ENCODE results near the gene CACNA1G. TPM values are rescaled to one million over a fixed set of nuclear protein-coding genes. Genes with fewer than 3 reads are reported as not detected.

CACNA1G gene
- total RNA-seq, 2 experiments from 2014 or later, result not detected

- Mint-ChIP-seq H3K4me3 (no peak overlapping the region), H3K9me3 (no peaks in the 10 kb centered on the region), H3K4me1 (peaks cover 1% of the 10 kb centered on the region), H3K27me3 (peaks cover 25% of the 10 kb centered on the region), H3K36me3 (ENCODE audit: low read depth) (no peaks in the 10 kb centered on the region), H3K27ac (no peak overlapping the region)
- DNase-seq, result no peak
- ChIA-PET POLR2A (interaction anchor here (0.5 kb wide), 1 partner anchor 377 kb away, joined by 3 read pairs; no protein-coding TSS in a partner anchor), CTCF (interaction anchor here (0.5 to 1.7 kb wide), 5 partner anchors 9 to 28 kb away, joined by 3 to 6 read pairs (median 4); no protein-coding TSS in a partner anchor)
These were observed 80.3 kb downstream of the CACNA1G start for GRCh38 chr17:50640686-50641351.

GRCh38 chr17:50641357-50641756 is 80.8 kb downstream of the CACNA1G start:
- Mint-ChIP-seq H3K27me3 (peaks cover 21% of the 10 kb centered on the region), H3K27ac (no peak overlapping the region), H3K9me3 (no peaks in the 10 kb centered on the region), H3K36me3 (ENCODE audit: low read depth) (no peaks in the 10 kb centered on the region), H3K4me1 (peaks cover 1% of the 10 kb centered on the region), H3K4me3 (no peak overlapping the region)
- ChIA-PET POLR2A (interaction anchor here (0.5 kb wide), 1 partner anchor 376 kb away, joined by 3 read pairs; no protein-coding TSS in a partner anchor), CTCF (interaction anchor here (1.3 to 1.7 kb wide), 3 partner anchors 9 to 15 kb away, joined by 4 to 6 read pairs (median 5); no protein-coding TSS in a partner anchor)
- DNase-seq, result no peak

- ChIA-PET CTCF (interaction anchor here (0.6 kb wide), 1 partner anchor 23 kb away, joined by 3 read pairs; no protein-coding TSS in a partner anchor), POLR2A (no interaction called here)
- H3K27ac Mint-ChIP-seq, result no peak overlapping the region
These were observed 81.7 kb downstream of the CACNA1G start for GRCh38 chr17:50642071-50642721.

DNA sequence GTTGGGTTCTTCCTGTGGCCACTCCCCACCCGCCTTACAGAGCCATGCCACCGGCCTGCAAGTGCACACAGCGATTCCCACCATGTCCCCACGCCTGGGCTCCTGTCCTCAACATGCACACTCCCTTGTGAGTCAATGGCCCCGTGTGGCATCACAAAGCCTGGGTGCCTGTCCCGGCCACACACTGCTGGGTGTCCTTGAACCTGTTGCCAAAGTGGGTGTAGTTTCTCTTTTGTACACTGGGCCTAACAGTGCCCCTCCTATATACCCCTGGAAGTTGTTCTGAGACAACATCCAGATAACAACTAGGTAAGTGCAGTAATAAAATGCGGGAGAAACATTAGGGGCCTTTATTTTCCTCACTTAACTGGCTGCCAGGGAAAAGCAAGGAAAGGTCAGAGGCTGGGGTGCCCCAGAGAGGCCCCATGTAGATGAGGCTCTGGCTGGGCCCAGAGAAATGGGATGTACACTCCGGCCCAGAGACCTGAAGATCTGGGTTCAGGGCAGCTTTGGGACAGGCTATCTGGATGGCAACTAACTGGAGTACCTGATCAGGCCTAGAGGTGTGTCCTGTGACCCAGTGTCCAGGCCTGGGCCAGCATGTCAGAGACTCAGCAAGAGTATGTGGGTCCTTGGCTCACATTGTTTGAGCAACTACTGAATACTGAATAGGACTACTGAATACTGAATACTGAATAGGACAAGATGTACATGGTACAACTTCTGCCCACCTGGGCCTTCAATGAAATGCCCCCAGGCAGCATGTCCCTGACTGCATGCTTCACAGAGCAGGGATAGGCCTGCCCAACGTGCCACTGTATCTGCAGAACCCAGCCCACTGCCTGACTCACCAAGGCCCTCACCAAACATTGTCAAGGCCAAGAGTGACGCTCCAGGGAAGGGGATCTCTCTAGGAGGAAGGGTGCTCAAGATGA is 82.5 kb downstream of the CACNA1G start:
- no peaks in the 10 kb centered on the region for H3K36me3 Mint-ChIP-seq (ENCODE audit: low read depth)
- H3K4me1 Mint-ChIP-seq, result peaks cover 1% of the 10 kb centered on the region
- DNase-seq, result no peak
- peaks cover 9% of the 10 kb centered on the region for H3K27me3 Mint-ChIP-seq
- H3K4me3 Mint-ChIP-seq, result no peak overlapping the region
- no peaks in the 10 kb centered on the region for H3K9me3 Mint-ChIP-seq
- H3K27ac Mint-ChIP-seq, result no peak overlapping the region
- ChIA-PET CTCF (no interaction called here), POLR2A (no interaction called here)

More at GRCh38 chr17:50642071-50642721, 81.7 kb downstream of the CACNA1G start:
- H3K36me3 Mint-ChIP-seq (ENCODE audit: low read depth), result no peaks in the 10 kb centered on the region
- peaks cover 1% of the 10 kb centered on the region for H3K4me1 Mint-ChIP-seq
- H3K9me3 Mint-ChIP-seq, result no peaks in the 10 kb centered on the region
- no peak overlapping the region for H3K4me3 Mint-ChIP-seq
- H3K27me3 Mint-ChIP-seq, result peaks cover 16% of the 10 kb centered on the region
- DNase-seq, result no peak

DNA sequence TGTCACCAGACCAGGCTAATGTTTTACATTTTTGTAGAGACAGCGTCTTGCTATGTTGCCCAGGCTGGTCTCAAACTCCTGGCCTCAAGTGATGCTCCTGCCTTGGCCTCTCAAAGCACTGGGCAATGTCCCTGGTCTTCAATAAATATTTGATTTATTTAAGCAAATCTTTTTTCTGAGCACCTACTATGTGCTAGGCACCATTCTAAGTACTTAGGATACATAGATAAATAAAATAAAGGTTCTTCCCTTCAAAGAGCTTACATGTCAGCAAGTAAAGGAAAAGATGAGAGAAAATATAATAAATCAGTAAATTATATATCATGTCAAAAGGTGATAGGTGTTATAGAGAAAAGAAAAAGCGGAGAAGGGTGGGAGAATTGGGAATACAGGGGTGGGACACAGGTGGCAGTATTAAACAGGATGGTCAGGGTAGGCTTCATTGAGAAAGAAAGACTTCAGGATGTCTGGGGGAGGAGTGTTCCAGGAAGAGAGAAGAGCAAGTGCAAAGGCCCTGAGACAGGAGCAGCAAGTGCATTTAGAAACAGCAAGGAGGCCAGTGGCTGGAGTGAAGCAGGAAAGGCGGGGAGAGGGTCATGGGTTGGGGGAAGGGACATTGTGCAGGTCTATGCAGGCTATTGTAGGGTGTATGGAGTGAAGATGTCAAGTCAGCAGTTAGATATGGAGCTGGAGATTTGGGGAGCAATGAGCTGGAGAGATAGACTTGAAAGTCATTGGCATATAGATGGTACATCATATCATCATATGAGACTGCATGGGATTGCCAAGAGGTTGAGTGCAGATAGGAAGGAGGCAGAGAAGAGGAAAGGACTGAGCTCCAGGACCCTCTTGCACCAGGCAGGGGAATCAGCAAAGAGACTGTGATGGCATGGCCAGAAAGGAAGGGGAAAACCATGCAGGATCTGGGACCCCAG is 85.5 kb downstream of the CACNA1G start:
- DNase-seq, result no peak
- Mint-ChIP-seq H3K36me3 (ENCODE audit: low read depth) (no peaks in the 10 kb centered on the region), H3K9me3 (no peaks in the 10 kb centered on the region), H3K4me3 (no peak overlapping the region), H3K27me3 (peaks cover 17% of the 10 kb centered on the region), H3K27ac (no peak overlapping the region), H3K4me1 (no peaks in the 10 kb centered on the region)
- ChIA-PET CTCF (interaction anchor here (0.6 to 1.4 kb wide), 4 partner anchors 10 to 117 kb away, joined by 3 to 4 read pairs (median 4); no protein-coding TSS in a partner anchor), POLR2A (no interaction called here)

DNA sequence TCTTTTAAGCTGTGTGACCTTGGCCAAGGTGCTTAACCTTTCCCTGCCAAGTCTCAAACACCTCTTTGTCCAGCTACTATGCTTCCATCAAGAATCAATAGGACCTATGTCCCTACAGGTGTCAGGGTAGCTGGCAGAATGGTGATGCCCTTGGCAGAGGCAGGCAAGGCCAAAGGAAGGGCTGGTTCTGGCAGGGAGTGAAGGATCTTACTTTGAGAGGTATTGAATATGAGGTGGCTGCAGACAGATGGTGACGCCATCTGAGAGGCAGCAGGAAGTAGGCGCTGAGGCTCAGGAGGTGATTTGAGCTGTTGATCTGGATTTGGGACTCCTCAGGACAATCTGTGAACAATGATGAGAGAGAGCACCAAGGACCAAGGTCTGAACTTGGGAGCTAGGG is 86.7 kb downstream of the CACNA1G start:
- CTCF ChIA-PET, result interaction anchor here (1.1 to 1.6 kb wide), 3 partner anchors 8 to 14 kb away, joined by 3 to 5 read pairs (median 4); no protein-coding TSS in a partner anchor

DNA sequence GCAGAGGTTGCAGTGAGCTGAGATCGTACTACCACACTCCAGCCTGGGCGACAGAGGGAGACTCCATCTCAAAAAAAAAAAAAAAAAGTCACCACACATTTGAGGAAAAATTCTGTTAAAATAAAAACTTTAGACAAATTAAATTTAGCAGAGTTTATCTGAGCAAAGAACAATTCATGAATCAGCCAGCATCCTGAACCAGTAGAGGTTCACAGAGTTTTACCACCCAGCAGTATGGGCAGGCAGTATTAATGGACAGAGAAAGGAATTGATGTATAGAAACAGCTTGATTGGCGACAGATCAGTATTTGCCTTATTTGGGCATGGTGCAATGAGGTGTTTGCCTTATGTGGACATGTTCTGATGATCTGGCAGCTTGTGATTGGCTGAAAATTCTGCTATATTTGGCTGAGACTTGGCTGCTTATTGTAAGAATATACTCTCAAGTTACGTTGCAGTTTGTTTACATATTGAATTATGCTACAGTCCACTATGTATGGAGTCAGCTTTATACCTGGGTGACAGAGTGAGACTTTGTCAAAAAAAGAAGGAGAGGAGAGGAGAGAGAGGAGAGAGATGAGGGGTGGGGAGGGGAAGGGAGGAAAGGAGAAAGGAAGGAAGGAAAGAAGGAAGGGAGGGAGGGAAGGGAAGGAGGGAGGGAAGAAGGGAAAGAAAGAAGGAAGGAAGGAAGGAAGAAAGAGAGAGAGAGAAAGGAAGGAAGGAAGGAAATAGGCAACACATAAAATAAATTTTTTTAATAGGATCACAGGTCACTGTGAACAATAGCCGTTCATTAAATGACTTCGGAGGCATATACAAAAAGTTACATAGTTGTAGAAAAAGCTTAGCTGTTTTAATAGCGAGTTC is 88.8 kb downstream of the CACNA1G start:
- H3K27me3 Mint-ChIP-seq, result peaks cover 29% of the 10 kb centered on the region
- no peaks in the 10 kb centered on the region for H3K4me1 Mint-ChIP-seq
- no peak overlapping the region for H3K4me3 Mint-ChIP-seq
- H3K36me3 Mint-ChIP-seq (ENCODE audit: low read depth), result no peaks in the 10 kb centered on the region
- DNase-seq, result no peak
- H3K27ac Mint-ChIP-seq, result no peak overlapping the region
- H3K9me3 Mint-ChIP-seq, result no peaks in the 10 kb centered on the region
- ChIA-PET POLR2A (no interaction called here), CTCF (interaction anchor here (0.5 to 1.8 kb wide), 4 partner anchors 8 to 42 kb away, joined by 3 to 8 read pairs (median 4); no protein-coding TSS in a partner anchor)

More for the DNA sequence above, 86.7 kb downstream of the CACNA1G start:
- Mint-ChIP-seq H3K9me3 (no peaks in the 10 kb centered on the region), H3K27me3 (peaks cover 28% of the 10 kb centered on the region), H3K36me3 (ENCODE audit: low read depth) (no peaks in the 10 kb centered on the region), H3K4me3 (no peak overlapping the region), H3K4me1 (no peaks in the 10 kb centered on the region), H3K27ac (no peak overlapping the region)
- POLR2A ChIA-PET, result no interaction called here
- DNase-seq, result no peak

DNA sequence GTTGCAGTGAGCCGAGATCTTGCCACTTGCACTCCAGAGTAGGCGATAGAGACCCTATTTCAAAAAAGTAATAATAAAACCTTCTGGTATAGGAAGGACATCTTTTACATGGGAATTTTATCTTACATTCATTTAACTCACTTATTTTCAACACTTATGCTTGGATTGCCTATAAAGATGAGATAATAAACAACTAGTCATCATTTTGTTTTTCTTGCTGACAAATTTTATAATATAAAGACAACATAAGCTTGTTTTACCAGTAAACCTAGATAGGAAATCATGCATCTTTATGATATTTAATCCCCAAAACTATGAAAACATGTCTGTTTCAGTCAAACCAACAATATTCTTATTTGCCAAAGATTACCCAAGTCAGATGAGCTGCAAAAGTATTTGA is 91.1 kb downstream of the CACNA1G start:
- ChIA-PET CTCF (interaction anchor here (0.9 to 1.8 kb wide), 2 partner anchors 9 to 16 kb away, joined by 4 to 5 read pairs; no protein-coding TSS in a partner anchor), POLR2A (no interaction called here)
- DNase-seq, result no peak
- Mint-ChIP-seq H3K27ac (no peak overlapping the region), H3K4me3 (no peak overlapping the region), H3K4me1 (no peaks in the 10 kb centered on the region), H3K9me3 (no peaks in the 10 kb centered on the region), H3K27me3 (peaks cover 25% of the 10 kb centered on the region), H3K36me3 (ENCODE audit: low read depth) (no peaks in the 10 kb centered on the region)

DNA sequence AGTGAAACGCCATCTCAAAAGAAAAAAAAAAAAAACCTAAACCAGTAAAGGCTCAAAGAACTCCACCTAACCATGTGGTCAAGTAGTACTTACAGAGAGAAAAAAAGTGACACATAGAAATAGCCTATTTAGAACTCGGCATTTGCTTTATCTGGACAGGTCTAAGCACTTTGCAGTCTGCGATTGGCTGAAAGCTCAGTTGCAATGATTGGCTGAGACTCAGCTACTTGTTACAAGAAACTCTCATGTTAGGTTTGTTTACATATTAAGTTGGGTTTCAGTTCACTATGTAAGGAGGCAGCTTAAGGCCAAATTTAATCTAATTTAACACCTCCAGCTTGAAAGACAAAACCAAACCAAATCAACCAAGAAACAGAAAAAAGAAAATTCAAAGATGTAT is 93.2 kb downstream of the CACNA1G start:
- ChIA-PET CTCF (interaction anchor here (0.6 to 1.1 kb wide), 4 partner anchors 12 to 42 kb away, joined by 3 read pairs; no protein-coding TSS in a partner anchor), POLR2A (no interaction called here)
- Mint-ChIP-seq H3K9me3 (no peaks in the 10 kb centered on the region), H3K27ac (no peak overlapping the region), H3K4me3 (no peak overlapping the region), H3K4me1 (no peaks in the 10 kb centered on the region), H3K27me3 (peaks cover 21% of the 10 kb centered on the region), H3K36me3 (ENCODE audit: low read depth) (no peaks in the 10 kb centered on the region)
- DNase-seq, result no peak

- Mint-ChIP-seq H3K27me3 (peaks cover 7% of the 10 kb centered on the region), H3K4me3 (no peak overlapping the region), H3K36me3 (ENCODE audit: low read depth) (no peaks in the 10 kb centered on the region), H3K27ac (no peak overlapping the region), H3K4me1 (peaks cover 11% of the 10 kb centered on the region), H3K9me3 (no peaks in the 10 kb centered on the region)
- no peak for DNase-seq
- ChIA-PET CTCF (no interaction called here), POLR2A (no interaction called here)
These were observed 96.0 kb downstream of the CACNA1G start for GRCh38 chr17:50656509-50656908.

- ChIA-PET CTCF (no interaction called here), POLR2A (no interaction called here)
- Mint-ChIP-seq H3K36me3 (ENCODE audit: low read depth) (no peaks in the 10 kb centered on the region), H3K27ac (no peak overlapping the region), H3K4me1 (peaks cover 16% of the 10 kb centered on the region), H3K27me3 (peaks cover 2% of the 10 kb centered on the region), H3K9me3 (no peaks in the 10 kb centered on the region), H3K4me3 (no peak overlapping the region)
- no peak for DNase-seq
These were observed 96.5 kb downstream of the CACNA1G start for GRCh38 chr17:50657054-50657453.
